Caki2 (cell line): ENCODE data around the gene USP46. TPM values are rescaled to one million over a fixed set of nuclear protein-coding genes. Genes with fewer than 3 reads are reported as not detected.

Experiments
- DNase-seq: peaks from one replicate; pipeline ENCODE4 v3.0.0-alpha.2; 2015; ENCODE audit warnings: low read depth
- in situ Hi-C: cut with HindIII; loops from 2 replicates; pipeline ENCODE4 v1.10.0; 2016; ENCODE audit warnings: low sequenced_read_pairs, low pct_unique_long_range_greater_than_20kb, mixed read lengths
- total RNA-seq: library from RNA; depleted of rRNA; stranded (reverse); fragments of >200 nt; shearing (Covaris generic); gene quantifications from 2 replicates; pipeline ENCODE4 v1.2.3, GENCODE V29; 2014; ENCODE audit warnings: low replicate concordance

USP46 gene
- total RNA-seq, 1 experiment from 2014 or later = 3.9 TPM

- in situ Hi-C loops = no loop called here
- no peak for DNase-seq
These were observed 25.3 kb downstream of the USP46 start for GRCh38 chr4:52633846-52634245.

GRCh38 chr4:52628974-52629373, 30.1 kb downstream of the USP46 start:
- in situ Hi-C loops = no loop called here
- DNase-seq = no peak

- in situ Hi-C loops = no loop called here
- no peak for DNase-seq
These were observed 30.6 kb downstream of the USP46 start for GRCh38 chr4:52628543-52628942.

- in situ Hi-C loops = no loop called here
- no peak for DNase-seq
These were observed 31.2 kb downstream of the USP46 start for GRCh38 chr4:52627876-52628275.

GRCh38 chr4:52625216-52625615, 33.9 kb downstream of the USP46 start:
- in situ Hi-C loops = no loop called here
- DNase-seq = no peak

GRCh38 chr4:52622564-52622963, 36.5 kb downstream of the USP46 start:
- no peak for DNase-seq
- in situ Hi-C loops = no loop called here

GRCh38 chr4:52621567-52621966, 37.5 kb downstream of the USP46 start:
- DNase-seq = no peak
- in situ Hi-C loops = no loop called here

GRCh38 chr4:52619591-52619931, 39.5 kb downstream of the USP46 start:
- DNase-seq = no peak
- in situ Hi-C loops = no loop called here

GRCh38 chr4:52618795-52619590, 40.1 kb downstream of the USP46 start:
- in situ Hi-C loops = no loop called here
- no peak for DNase-seq

- no peak for DNase-seq
- in situ Hi-C loops = no loop called here
These were observed 41.6 kb downstream of the USP46 start for GRCh38 chr4:52617336-52618020.

- DNase-seq = no peak
- in situ Hi-C loops = no loop called here
These were observed 44.9 kb downstream of the USP46 start for GRCh38 chr4:52614241-52614640.

- in situ Hi-C loops = no loop called here
- DNase-seq = no peak
These were observed 46.8 kb downstream of the USP46 start for GRCh38 chr4:52612341-52612740.

- in situ Hi-C loops = no loop called here
- no peak for DNase-seq
These were observed 48.0 kb downstream of the USP46 start for GRCh38 chr4:52611030-52611555.

- DNase-seq = no peak
- in situ Hi-C loops = no loop called here
These were observed 52.4 kb downstream of the USP46 start for GRCh38 chr4:52606726-52607125.

- no peak for DNase-seq
- in situ Hi-C loops = no loop called here
These were observed 53.1 kb downstream of the USP46 start for GRCh38 chr4:52606040-52606439.

GRCh38 chr4:52604215-52604614, 54.9 kb downstream of the USP46 start:
- no peak for DNase-seq
- in situ Hi-C loops = no loop called here

- no peak for DNase-seq
- in situ Hi-C loops = no loop called here
These were observed 58.8 kb downstream of the USP46 start for GRCh38 chr4:52600275-52600674.

- no peak for DNase-seq
- in situ Hi-C loops = no loop called here
These were observed 64.1 kb downstream of the USP46 start for GRCh38 chr4:52595001-52595400.

- DNase-seq = no peak
- in situ Hi-C loops = no loop called here
These were observed 66.8 kb downstream of the USP46 start for GRCh38 chr4:52592287-52592686.
